HG02973 (cell line): Measurements from ENCODE around the gene SPATA33.
A peak's percentile ranks its signal among the peaks of the same experiment; 100 is the strongest.
"Not testable (repeated sequence)": the region's sequence is repeated elsewhere in the genome, so short reads cannot be mapped to it uniquely, and the experiment has no call there.

Experiments used
- ATAC-seq: cut with Tn5 transposase; IDR thresholded peaks from one replicate; pipeline ENCODE4 v1.9.1; 2021; ENCODE audit warnings: moderate library complexity; ENCODE audit not compliant: unreplicated experiment

The SPATA33 gene

DNA sequence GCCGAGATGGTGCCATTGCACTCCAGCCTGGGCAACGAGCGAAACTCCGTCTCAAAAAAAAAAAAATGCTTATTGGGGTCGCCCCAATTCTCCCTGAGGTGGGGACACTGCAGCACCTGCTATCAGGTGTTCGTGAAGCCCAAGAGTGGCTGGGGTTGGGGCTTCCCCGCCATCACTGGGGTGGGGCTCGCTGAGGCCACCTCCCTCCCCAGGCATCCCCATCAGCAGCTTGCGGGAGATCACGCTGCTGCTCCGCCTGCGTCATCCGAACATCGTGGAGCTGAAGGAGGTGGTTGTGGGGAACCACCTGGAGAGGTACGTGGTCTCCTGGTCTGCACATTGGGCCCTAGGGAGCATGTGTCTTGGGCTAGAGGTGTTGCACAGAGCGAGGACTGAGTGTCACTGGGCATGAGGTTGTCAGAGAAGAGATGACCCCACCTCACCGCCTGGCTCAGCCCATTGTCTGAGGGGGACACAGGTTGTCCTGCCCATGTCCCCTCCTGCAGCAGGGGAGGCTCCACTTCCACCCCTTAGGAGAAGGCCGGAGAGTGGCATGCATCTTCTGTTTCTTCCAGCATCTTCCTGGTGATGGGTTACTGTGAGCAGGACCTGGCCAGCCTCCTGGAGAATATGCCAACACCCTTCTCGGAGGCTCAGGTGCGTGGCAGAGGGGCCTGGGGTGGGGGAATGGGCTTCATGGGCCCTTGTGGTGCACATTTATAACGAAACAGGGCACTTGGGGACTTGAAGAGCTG lies 33.8 kb downstream of the SPATA33 start:
- no peak for ATAC-seq

DNA sequence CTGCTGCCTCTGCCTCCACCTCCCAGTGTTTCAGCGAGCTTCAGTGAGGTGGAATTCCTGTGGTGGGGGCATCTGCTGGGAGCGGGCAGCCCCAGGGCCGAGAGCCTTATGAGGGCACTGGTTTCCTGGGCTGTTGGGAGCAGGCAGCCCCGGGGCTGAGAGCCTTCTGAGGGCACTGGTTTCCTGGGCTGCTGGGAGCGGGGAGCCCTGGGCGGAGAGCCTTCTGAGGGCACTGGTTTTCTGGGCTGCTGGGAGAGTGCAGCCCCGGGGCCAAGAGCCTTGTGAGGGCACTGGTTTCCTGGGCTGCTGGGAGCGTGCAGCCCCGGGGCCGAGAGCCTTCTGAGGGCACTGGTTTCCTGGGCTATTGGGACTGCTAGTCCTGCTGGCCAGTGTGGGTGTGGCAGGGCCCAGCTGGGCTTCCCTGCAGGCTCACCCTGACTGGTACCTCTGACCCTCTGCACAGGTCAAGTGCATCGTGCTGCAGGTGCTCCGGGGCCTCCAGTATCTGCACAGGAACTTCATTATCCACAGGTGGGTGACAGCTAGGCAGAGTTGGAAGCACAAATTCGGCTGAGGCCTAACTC lies 34.4 kb downstream of the SPATA33 start:
- no peak for ATAC-seq

DNA sequence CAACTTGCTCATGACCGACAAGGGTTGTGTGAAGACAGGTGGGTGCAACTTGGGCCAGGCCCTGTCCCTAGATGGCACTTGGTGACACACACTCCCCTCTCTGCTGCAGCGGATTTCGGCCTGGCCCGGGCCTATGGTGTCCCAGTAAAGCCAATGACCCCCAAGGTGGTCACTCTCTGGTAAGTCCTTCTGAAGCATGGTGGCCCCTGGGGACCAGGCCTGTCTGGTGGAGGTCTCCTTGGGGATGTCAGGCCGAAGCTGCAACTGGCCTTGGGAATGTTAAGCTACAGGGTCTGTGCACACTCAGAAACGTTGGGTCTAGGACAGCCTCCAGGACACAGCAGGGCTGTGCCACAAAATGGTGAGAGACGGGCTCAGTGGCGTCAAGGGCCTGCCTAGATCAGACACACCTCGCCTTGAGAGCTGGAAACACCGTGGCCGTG lies 35.7 kb downstream of the SPATA33 start:
- no peak for ATAC-seq

DNA sequence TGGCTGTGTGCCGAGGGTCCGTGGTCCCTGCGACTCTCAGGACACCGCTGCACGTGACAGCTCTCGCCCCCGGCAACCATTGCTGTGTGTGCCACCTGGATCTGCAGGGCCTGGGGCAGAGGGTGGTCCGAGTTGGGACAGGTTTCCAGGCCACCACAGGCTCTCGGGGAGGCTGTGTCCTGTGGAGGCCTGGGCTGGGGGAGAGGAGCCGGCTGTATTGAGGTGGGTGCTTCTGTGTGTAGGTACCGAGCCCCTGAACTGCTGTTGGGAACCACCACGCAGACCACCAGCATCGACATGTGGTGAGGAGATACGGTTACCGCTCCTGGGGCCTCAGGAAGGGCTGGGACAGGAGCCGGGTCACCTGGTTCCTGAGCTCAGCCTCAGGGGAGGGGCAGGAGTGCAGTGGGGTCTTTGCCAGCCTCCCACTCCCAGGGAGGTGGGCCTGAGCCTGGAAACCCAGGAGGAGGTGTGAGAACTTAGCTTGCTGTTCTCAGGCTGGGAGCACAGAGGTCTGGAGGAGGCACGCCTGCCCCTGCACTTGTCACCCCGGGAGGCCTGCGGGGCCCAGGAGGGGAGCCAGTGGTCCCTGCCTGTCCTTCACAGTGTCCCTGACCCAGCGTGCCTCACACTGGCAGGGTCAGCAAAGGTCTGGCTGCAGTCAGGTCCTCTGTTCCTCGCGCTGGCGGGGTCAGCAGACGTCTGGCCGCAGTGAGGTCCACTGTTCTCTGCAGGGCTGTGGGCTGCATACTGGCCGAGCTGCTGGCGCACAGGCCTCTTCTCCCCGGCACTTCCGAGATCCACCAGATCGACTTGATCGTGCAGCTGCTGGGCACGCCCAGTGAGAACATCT lies 36.5 kb downstream of the SPATA33 start:
- no peak for ATAC-seq

DNA sequence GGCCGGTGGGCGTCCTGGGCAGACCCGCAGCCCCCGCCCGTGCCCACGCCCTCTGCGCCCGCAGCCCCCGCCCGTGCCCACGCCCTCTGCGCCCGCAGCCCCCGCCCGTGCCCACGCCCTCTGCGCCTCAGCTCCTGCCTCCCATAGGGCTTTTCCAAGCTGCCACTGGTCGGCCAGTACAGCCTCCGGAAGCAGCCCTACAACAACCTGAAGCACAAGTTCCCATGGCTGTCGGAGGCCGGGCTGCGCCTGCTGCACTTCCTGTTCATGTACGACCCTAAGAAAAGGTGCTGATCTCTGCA lies 37.1 kb downstream of the SPATA33 start:
- not testable (repeated sequence) for ATAC-seq

DNA sequence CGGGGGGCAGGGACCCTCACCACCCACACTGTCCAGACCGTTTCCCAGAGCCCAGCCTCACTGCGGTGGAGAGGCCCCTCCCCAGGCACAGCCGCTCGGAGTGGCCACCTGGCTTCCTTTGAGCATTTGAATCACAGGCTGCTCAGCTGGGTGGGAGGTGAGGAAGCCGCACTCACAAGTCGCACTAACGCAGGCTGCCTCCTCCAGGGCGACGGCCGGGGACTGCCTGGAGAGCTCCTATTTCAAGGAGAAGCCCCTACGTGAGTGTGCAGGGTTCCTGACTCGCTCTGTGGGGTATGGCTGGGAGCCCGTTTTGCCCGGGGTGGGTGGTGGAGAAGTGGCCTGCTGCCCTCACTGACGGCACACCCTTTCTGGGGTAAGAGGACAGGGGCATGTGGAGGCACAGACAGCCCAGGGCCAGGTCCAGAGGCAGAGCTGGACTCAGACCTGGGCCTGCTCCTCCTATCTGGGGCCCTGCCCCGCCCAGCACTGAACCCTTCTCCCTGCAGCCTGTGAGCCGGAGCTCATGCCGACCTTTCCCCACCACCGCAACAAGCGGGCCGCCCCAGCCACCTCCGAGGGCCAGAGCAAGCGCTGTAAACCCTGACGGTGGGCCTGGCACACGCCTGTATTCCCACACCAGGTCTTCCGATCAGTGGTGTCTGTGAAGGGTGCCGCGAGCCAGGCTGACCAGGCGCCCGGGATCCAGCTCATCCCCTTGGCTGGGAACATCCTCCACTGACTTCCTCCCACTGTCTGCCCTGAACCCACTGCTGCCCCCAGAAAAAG lies 37.6 kb downstream of the SPATA33 start:
- ATAC-seq: no peak

DNA sequence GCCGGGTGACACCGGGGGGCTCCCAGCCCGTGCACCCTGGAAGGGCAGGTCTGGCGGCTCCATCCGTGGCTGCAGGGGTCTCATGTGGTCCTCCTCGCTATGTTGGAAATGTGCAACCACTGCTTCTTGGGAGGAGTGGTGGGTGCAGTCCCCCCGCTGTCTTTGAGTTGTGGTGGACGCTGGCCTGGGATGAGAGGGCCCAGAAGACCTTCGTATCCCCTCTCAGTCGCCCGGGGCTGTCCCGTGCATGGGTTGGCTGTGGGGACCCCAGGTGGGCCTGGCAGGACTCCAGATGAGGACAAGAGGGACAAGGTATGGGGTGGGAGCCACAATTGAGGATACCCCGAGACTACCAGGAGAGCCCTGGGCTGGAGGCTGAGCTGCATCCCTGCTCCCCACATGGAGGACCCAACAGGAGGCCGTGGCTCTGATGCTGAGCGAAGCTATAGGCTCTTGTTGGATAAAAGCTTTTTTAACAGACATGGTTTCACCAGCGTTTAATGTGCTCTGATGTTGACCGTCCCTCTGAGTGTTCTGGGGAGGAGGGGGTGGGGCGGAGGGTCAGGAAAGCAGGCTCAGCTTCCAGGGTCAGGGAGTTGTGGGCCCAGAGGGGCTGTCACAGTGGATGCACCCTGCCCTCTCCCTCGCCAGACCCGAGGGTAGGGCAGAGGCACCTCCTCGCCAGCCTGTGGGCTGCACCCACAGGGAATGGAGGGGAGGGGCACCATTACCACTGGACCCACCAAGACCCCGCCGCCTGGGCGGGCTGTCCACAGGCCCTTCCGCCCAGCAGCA lies 38.4 kb downstream of the SPATA33 start:
- no peak for ATAC-seq

DNA sequence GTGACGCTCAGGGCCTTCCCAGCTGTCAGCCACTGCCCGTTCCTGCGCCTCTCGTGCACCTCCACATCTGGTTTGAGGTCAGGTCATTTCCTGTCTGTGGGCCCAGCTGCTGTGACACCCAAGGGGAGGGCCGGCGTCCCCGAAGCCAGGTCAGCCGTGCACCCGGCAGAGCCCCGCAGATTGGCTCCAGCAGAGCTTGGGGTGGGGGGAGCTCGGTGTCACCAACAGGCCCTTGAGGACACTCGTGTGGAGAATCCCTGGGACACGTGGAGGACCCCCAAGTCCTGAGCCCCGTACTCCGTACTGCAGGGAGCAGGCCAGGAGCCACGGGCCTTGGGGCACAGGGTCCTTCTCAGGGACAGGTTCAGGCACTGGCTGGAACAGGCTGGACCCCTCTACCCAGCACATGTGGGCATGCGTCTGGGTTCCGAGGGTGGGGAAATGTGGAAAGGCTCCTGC lies 39.1 kb downstream of the SPATA33 start:
- no peak for ATAC-seq

DNA sequence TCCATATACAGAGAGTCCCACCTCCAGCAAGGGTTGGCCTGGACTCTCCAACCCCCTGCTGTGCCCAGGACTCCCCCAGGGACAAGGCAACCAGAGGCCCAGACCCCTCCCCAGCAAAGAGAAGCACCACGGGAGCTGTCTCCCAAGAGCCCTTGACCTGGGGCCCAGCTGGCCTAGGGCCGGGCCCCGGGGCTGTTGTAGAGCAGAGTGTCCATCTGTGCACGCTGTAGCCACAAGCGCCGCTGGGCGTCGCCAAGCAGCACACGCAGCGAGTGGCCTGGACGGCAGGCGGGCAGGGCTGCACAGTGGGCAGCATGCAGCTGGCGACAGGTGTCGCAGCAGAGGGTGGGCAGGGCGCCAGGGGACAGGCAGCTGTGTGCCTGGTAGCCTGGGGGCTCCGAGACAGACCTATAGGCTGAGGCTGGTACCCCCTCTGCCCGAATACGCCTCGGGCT lies 39.6 kb downstream of the SPATA33 start:
- no peak for ATAC-seq

DNA sequence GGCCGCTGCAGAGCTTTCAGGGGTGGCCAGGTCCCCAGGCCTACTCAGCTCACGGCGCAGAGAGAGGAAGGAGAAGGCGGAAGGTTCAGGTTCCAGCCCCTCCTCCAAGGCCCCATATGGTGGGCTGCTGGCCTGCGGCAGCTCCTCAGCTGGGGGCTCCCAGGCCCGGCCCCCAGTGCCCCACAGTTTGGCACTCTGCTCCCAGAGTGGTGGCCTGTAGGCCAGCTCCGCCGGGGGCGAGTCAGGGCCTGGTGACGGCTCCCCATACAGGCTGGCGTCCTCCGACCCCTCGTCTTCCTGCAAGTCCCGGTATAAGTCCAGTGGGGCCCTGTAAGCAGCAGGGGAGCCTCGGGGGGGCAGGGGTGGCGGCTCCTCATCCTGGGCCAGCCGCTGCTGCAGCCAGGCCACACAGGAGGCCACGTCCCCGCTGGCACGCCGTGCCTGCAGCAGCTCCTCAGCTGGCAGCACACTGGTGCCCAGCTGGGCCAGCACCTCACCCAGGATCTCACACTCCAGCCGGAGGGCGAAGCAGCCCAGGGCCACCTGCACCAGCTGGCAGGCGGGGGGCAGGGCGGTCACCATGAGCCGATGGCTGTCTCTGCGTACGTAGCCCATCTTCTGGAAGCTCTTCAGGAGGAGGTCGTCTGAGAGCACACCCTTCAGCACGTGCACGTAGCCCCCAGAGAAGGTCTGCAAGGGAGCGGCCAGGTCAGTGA lies 40.1 kb downstream of the SPATA33 start:
- ATAC-seq: no peak

DNA sequence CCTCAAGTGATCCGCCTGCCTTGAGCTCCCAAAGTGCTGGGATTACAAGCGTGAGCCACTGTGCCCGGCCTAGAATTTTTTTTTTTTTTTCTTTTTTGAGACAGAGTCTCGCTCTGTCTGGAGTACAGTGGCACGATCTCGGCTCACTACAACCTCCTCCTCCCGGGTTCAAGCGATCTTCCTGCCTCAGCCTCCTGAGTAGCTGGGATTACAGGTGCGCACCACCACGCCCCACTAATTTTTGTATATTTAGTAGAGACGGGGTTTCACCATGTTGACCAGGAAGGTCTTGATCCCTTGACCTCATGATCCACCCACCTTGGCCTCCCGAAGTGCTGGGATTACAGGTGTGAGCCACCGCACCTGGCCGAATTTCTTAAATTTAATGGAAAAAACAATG lies 41.1 kb downstream of the SPATA33 start:
- not testable (repeated sequence) for ATAC-seq

DNA sequence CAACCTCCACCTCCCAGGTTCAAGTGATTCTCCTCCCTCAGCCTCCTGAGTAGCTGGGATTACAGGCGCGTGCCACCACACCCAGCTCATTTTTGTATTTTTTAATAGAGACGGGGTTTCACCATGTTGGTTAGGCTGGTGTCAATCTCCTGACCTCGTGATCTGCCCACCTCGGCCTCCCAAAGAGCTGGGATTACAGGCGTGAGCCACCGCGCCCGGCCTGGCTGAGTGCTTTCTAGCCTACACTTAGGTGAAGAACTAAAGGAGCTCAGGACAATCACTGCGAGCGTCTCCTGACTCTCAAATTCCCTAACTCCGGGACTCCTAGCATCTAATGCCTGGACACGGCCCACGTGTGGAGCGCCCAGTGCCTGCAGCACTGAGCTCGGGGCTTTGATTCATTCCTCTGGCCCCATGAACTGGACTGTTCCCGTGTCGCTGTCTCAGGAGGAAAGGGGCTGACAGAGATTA lies 42.0 kb downstream of the SPATA33 start:
- not testable (repeated sequence) for ATAC-seq

DNA sequence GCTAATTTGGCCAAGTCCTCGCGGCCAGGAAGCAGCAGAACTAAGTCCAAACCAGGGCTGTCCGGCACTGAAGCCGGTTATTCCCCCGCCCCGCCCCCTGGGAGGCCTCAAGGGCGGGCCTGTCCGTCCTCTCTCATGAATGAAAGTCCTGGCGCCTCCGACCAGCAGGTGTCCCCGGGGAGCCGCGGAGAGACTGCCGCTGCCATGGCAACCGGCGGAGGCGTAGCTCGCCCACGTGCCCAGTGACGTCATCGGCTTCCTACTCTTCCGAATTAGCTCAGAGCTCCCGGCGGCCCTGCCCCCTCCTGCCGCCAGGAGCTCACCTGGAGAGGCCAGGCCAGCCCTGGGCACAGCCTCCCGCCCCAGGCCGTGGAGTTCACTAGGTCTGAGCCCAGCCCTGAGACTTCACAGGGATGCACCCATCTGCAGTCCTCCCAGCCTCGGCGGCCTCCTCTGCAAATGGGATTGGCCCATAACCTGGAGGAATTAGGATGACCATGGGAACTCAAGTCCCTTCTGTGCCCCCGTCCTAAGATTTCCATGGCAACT lies 42.5 kb downstream of the SPATA33 start:
- peak; percentile 37 for ATAC-seq

DNA sequence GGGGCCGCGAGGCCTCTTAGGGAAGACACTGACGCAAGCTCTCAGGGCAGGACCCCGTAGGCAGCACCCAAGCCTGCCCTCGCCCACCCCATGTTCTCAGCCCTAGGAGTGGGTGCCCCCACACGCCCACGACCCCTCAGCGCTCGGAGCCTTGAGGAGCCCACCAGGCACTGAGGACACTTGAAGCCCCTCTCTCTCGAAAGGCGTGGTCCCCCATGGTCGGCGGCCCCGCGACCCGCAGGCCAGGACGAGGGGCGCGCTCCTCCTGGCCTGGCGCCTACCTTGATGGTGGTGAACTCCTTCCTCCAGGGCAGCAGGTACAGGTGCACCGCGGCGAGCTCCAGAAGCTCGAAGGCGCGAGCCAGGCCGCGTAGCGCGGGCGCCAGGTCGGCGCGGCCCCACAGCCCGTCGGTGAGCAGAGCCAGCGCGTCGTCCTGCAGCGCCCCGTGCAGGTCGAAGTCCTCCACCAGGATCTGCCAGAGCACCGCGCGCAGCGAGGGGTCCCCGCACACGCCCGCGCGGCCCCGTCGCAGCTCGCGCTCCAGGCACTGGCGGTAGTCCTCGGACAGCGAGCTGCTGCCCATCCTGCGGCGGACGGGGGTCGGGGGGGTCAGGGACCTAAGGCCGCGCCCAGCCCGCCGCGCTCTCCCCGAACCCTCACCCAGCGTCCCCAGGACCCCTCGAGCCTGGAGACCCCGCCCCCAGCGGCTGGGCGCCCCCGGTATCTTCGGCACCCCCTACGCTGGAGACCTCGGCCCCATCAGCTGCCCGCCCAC lies 43.2 kb downstream of the SPATA33 start:
- peak; percentile 14 for ATAC-seq

DNA sequence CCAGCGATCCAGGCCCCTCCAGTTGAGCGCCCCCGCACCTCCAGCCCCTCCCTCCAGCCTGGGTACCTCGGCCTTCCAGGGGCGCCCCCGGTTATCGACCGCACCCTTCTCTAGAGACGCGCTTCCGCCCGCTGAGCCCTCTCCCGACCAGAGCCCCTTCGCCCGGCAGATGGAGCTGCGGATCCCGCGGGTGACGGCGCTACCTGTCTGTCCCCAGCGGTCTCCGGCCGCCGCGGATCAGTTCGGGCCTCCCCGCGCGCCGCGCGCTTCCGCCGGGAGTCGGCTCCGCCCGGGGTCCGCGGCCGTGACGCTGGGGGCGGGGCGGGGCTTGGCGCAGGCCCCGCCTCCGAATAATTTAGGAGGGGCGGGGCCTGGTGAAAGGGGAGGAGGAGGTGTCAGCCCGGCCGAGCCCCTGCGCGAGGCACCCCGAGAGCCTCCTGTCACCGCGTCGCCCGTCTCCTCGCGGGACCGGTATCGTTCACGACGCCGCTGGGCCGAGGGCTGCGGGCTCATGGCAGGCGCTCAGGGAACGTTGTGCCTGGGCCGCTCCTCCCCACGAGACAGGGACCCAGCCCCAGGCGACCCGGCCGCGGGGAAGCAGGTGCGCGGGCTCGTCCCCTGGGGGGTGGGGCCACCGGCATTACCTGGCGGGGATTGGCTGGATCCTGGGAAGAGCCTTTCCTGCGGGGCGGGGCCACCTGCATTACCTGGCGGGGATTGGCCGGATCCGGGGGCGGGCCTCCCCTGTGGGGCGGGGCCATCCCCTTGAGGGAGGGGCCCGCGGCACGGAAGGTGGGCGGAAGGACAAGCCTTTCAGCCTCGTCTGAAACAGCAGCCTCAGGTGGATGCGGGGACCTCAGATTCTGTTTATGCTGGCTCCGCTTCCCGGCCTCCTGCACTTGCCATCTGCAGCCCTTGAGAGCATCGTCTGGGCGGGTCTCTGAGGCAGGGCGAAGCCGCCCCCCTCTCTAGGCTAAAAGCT lies 44.1 kb downstream of the SPATA33 start, which contains the start of gene SPATA2L:
Gene SPATA2L, minus strand, starts transcription at position 281 of the 982 bp plus-strand sequence. CDS start 473 bp downstream, outside the sequence.
- peak; percentile 57 for ATAC-seq

DNA sequence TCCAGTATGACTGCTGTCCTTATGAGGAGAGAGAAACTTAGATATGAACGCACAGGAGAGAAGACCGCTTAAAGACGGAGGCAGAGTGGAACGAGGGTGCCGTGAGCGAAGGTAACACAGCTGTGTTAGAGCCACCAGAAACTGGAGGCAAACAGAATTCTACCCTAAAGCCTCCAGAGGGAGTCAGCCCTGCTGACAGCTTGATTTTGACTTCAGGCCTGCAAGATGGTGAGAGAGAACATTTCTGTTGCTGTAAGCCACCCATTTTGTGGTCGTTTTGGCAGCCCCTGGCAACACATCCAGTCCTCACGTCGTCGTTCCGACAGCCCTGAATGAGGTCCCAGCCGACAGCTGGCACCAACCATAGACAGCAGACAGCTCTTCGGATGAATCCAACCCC lies 46.6 kb downstream of the SPATA33 start:
- ATAC-seq: no peak

DNA sequence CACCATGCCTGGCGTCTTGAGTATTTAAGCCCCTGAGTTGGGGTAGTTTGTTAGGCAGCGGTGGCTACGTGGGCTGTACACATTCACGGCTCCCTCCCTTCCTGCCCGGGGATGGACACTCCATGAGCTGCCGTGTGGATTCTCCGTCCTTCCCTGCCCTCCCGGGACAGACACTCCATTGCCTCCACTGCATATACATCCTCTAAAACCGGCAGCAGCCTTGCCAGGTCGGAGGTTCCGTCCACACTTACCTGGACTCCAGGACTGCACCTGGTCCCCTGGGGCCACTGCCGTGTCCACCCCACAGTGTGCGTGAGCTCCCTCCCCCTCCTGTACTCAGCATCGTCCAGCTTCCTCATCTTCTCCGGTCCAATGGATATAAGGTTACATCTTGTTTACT lies 47.4 kb downstream of the SPATA33 start:
- no peak for ATAC-seq
